Fibroblast of lung (primary cell): ENCODE results near the gene MACROD1. TPM values are rescaled to one million over a fixed set of nuclear protein-coding genes. Genes with fewer than 3 reads are reported as not detected.

Experiments
- DNase-seq, 2 donors: peaks; one replicate each; pipeline versions ENCODE4 v3.0.0 to v3.0.0-alpha.2; 2010; ENCODE audit warnings: low read depth in 2 of 2
- H2AFZ ChIP-seq: 2 replicates; pipeline ENCODE4 v1.5.1; 2012; ENCODE audit warnings: low read length, control low read depth, inconsistent platforms
- H3K27ac ChIP-seq: 2 replicates; pipeline ENCODE4 v1.5.1; 2011; ENCODE audit warnings: low read length, control low read depth; ENCODE audit not compliant: insufficient read depth
- H3K27me3 ChIP-seq: 2 replicates; pipeline ENCODE4 v1.5.1; 2011; ENCODE audit warnings: mild to moderate bottlenecking, low read length; ENCODE audit not compliant: control insufficient read depth, insufficient read depth
- H3K36me3 ChIP-seq: 2 replicates; pipeline ENCODE4 v1.5.1; 2011; ENCODE audit warnings: low read length; ENCODE audit not compliant: control insufficient read depth, insufficient read depth
- H3K4me1 ChIP-seq: 2 replicates; pipeline ENCODE4 v1.5.1; 2011; ENCODE audit warnings: low read length; ENCODE audit not compliant: control insufficient read depth, insufficient read depth; ENCODE audit errors: extremely low read depth
- H3K4me2 ChIP-seq: 2 replicates; pipeline ENCODE4 v1.5.1; 2011; ENCODE audit warnings: low read length, control low read depth; ENCODE audit not compliant: insufficient read depth; ENCODE audit errors: extremely low read depth
- H3K4me3 ChIP-seq, 4 experiments: fragments of 200-600 bp in 1 of 4; sonication (generic) in 1 of 4; replicated peaks in 1 of 4; 2 replicates each; pipeline ENCODE4 v1.5.1; 2011 to 2016; ENCODE audit warnings: low read length in 4 of 4, low read depth in 3 of 4, mild to moderate bottlenecking in 3 of 4, control low read depth in 2 of 4, inconsistent platforms in 1 of 4, mixed read lengths in 1 of 4; ENCODE audit not compliant: insufficient read depth in 1 of 4; ENCODE audit errors: control extremely low read depth in 1 of 4
- H3K79me2 ChIP-seq: 2 replicates; pipeline ENCODE4 v1.5.1; 2012; ENCODE audit warnings: mild to moderate bottlenecking, low read length, inconsistent platforms; ENCODE audit not compliant: control insufficient read depth, insufficient read depth
- H3K9ac ChIP-seq: 2 replicates; pipeline ENCODE4 v1.5.1; 2011; ENCODE audit warnings: mild to moderate bottlenecking, low read length, control low read depth; ENCODE audit not compliant: insufficient read depth
- H3K9me3 ChIP-seq: 2 replicates; pipeline ENCODE4 v1.5.1; 2012; ENCODE audit warnings: low read depth, low read length; ENCODE audit not compliant: control insufficient read depth, insufficient read depth
- H4K20me1 ChIP-seq: 2 replicates; pipeline ENCODE4 v1.5.1; 2011; ENCODE audit warnings: low read length; ENCODE audit not compliant: control insufficient read depth, insufficient read depth; ENCODE audit errors: extremely low read depth
- CTCF ChIP-seq, 2 donors: IDR thresholded peaks in 1 of 2; conservative IDR thresholded peaks in 1 of 2; 1 replicate in 1 of 2; 2 replicates in 1 of 2; pipeline ENCODE4 v1.5.1; 2011 to 2012; ENCODE audit warnings: low read length in 2 of 2, control low read depth in 1 of 2, inconsistent platforms in 1 of 2, low read depth in 1 of 2, mild to moderate bottlenecking in 1 of 2
- EZH2 ChIP-seq: IDR thresholded peaks from 2 replicates; pipeline ENCODE4 v1.5.1; 2012; ENCODE audit warnings: low read length, control low read depth, mild to moderate bottlenecking; ENCODE audit errors: missing control alignments
- polyA plus RNA-seq, 2 donors: library from polyadenylated mRNA; depleted of rRNA in 1 of 2; stranded (reverse) in 1 of 2; unstranded in 1 of 2; fragments of >200 nt; gene quantifications; 2 replicates each; pipeline ENCODE4 v1.2.1, GENCODE V29; 2011 to 2012; ENCODE audit warnings: missing spikeins in 1 of 2
- total RNA-seq: library from RNA; depleted of rRNA; stranded (reverse); fragments of >200 nt; gene quantifications from 2 replicates; pipeline ENCODE4 v1.2.1, GENCODE V29; 2014

MACROD1 gene
- total and polyA plus RNA-seq, 2 donors (not counting 1 experiment from before 2014, with no cell fraction given): 8.8 to 24.8 TPM

DNA sequence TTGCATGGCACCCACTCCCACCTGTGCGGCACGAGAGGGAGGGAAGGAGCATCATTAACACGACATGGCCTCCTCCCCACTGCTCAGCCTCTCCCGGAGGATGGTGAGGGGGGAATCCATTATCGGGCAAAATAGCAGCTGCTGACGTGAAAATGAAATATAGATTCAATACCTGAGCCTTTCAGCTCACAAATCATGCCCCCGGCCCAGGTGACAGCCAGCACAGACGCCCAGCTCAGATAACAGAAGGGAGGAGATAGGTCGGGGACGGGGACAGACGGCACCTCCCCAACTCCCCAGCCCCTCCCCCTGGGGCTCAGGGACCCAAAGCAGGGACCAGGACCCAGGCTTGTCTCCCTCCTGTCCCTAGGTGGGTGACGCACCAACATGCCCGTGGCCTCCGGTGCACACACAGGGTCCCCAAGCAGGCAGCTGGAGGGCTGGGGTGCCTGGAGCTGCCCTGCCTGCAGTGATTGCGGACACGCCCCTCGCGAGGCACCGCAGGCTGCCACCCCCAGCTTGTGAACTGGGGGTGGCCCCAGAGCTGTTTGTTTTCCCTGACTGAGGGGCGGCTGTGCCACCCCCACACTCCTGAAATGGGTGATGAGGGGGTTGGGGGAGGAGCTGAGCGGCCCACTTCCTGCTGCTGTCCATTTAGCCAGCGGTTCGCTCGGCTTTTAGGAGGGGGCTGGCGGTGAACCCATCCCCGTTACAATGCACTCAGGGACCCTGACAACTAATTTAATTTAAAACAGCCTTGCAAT lies 98.5 kb downstream of the MACROD1 start:
- Histone ChIP-seq H3K27ac (no peak overlapping the region), H2AFZ (no peak overlapping the region), H3K9ac (no peak overlapping the region), H3K9me3 (no peaks in the 10 kb centered on the region), H3K4me3 (no peak overlapping the region), H4K20me1 (no peaks in the 10 kb centered on the region), H3K79me2 (no peaks in the 10 kb centered on the region), H3K27me3 (no peaks in the 10 kb centered on the region), H3K4me2 (no peak overlapping the region), H3K36me3 (no peaks in the 10 kb centered on the region), H3K4me1 (no peaks in the 10 kb centered on the region)
- no peak for DNase-seq
- TF ChIP-seq EZH2: no peak
- TF ChIP-seq CTCF (conservative IDR thresholded peaks at IDR 0.05 in 1 of 2, IDR thresholded peaks at IDR 0.05 in 1 of 2; ENCODE audit: low read depth in 1 of 2, low read length in 2 of 2): no peak

- Histone ChIP-seq H3K27ac (no peak overlapping the region), H3K79me2 (no peaks in the 10 kb centered on the region), H3K4me2 (no peak overlapping the region), H4K20me1 (no peaks in the 10 kb centered on the region), H2AFZ (no peak overlapping the region), H3K36me3 (no peaks in the 10 kb centered on the region), H3K4me3 (no peak overlapping the region), H3K9me3 (no peaks in the 10 kb centered on the region), H3K27me3 (peaks cover 5% of the 10 kb centered on the region), H3K4me1 (no peaks in the 10 kb centered on the region), H3K9ac (no peak overlapping the region)
- TF ChIP-seq CTCF (conservative IDR thresholded peaks at IDR 0.05 in 1 of 2, IDR thresholded peaks at IDR 0.05 in 1 of 2; ENCODE audit: low read depth in 1 of 2, low read length in 2 of 2): no peak
- no peak for TF ChIP-seq EZH2
- DNase-seq: no peak
These were observed 100.2 kb downstream of the MACROD1 start for GRCh38 chr11:64065712-64066111.

- no peak overlapping the region for H3K4me3 ChIP-seq
- no peak overlapping the region for H3K4me2 ChIP-seq
- H3K79me2 ChIP-seq: no peaks in the 10 kb centered on the region
- no peaks in the 10 kb centered on the region for H4K20me1 ChIP-seq
- DNase-seq: no peak
- H3K27ac ChIP-seq: no peak overlapping the region
- H3K4me1 ChIP-seq: no peaks in the 10 kb centered on the region
- H3K36me3 ChIP-seq: no peaks in the 10 kb centered on the region
- H3K9me3 ChIP-seq: no peaks in the 10 kb centered on the region
- no peak overlapping the region for H3K9ac ChIP-seq
- TF ChIP-seq CTCF (conservative IDR thresholded peaks at IDR 0.05 in 1 of 2, IDR thresholded peaks at IDR 0.05 in 1 of 2; ENCODE audit: low read depth in 1 of 2, low read length in 2 of 2): no peak
- TF ChIP-seq EZH2: no peak
- H2AFZ ChIP-seq: no peak overlapping the region
- peaks cover 5% of the 10 kb centered on the region for H3K27me3 ChIP-seq
These were observed 100.8 kb downstream of the MACROD1 start for GRCh38 chr11:64065141-64065465.
